Stimulated activated memory B cell treated with anti-CD40 and anti-IgM and Interleukin-4, amounts not matched to agents 10 μg/mL and 1 μg/mL and 100 μg/mL, for 72 hours (primary cell): Measurements from ENCODE around the gene C19orf81.

Experiments
- ATAC-seq: fragments of 150-1000 bp; cut with Tn5 transposase; 2 replicates; pipeline ENCODE4 v1.10.0; 2021
- H3K27ac Mint-ChIP-seq: one replicate; pipeline ENCODE4 v1.8.0; 2022; ENCODE audit warnings: mild to moderate bottlenecking, mixed read lengths
- H3K27me3 Mint-ChIP-seq: one replicate; pipeline ENCODE4 v1.8.0; 2022; ENCODE audit warnings: mixed read lengths
- H3K36me3 Mint-ChIP-seq: one replicate; pipeline ENCODE4 v1.8.0; 2022; ENCODE audit warnings: mixed read lengths
- H3K4me1 Mint-ChIP-seq: one replicate; pipeline ENCODE4 v1.8.0; 2022; ENCODE audit warnings: mixed read lengths
- H3K4me3 Mint-ChIP-seq: one replicate; pipeline ENCODE4 v1.8.0; 2022; ENCODE audit warnings: mild to moderate bottlenecking, moderate library complexity, mixed read lengths
- H3K9me3 Mint-ChIP-seq: one replicate; pipeline ENCODE4 v1.8.0; 2022; ENCODE audit warnings: mixed read lengths

The C19orf81 gene

DNA sequence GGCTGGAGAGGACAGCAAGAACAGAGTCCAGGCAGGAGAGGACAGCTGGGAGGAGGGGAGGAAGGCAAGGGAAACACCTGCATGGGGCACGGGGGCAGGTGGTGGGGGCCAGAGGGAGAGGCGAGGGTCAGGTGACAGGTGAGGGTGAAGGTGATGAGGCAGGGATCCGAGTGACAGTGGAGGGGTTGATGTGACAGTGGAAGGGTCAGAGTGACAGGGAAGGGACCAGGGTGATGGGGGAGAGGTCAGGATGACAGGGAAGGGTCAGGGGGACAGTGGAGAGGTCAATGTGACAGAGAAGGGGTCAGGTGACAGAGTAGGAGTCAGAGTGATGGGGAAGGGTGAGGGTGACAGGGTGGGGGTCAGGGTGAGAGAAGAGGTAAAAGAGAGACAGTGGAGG, 29.1 kb downstream of the C19orf81 start:
- ATAC-seq: no peak
- Mint-ChIP-seq H3K27me3 (peaks cover 55% of the 10 kb centered on the region), H3K9me3 (peaks cover 19% of the 10 kb centered on the region), H3K4me1 (peaks cover 22% of the 10 kb centered on the region), H3K36me3 (peaks cover 9% of the 10 kb centered on the region), H3K4me3 (peak overlapping the region; percentile 34), H3K27ac (peak overlapping the region; percentile 93)

DNA sequence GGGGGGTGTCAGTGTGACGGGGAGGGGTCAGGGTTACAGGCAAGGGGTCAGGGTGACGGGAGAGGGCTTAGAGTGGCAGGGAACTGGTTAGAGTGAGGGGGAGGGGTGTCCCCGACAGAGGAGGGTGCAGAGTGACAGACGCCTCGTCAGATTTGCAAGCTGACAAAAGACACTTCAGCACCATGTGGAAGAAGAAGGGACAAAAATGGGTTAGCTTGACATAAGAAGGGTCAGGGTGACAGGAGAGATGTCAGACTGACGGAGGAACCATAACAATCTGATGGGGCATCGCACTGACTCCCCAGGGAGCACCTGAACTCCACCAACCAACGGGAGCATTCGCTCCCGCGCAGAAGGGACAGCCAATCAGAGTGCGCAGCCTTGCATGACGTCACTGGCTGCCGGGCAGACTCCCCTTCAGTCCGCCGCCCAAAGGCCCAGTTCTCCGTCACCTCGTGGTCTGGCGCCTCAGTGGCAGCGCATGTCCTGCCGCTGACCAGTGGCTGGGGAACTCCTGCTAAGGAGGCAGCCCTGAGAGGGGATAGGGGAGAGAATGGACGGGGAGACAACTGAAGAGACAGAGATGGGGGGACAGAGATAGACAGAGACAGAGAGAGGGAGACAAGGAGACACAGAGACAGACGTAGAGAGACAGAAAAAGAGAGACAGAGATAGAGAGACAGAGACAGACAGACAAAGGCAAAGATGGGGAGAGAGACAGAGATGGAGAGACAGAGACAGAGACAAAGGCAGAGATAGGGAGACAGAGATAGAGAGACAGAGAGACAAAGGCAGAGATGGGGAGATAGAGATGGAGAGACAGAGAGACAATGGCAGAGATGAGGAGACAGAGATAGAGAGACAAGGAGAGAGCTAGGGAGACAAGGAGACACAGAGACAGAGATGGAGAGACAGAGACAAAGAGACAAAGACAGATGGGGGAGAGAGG, 30.2 kb downstream of the C19orf81 start:
- Mint-ChIP-seq H3K4me1 (peaks cover 22% of the 10 kb centered on the region), H3K27me3 (peaks cover 55% of the 10 kb centered on the region), H3K27ac (peak overlapping the region; percentile 93), H3K4me3 (peak overlapping the region; percentile 56), H3K36me3 (peaks cover 9% of the 10 kb centered on the region), H3K9me3 (peaks cover 22% of the 10 kb centered on the region)
- peak; percentile 96 for ATAC-seq

DNA sequence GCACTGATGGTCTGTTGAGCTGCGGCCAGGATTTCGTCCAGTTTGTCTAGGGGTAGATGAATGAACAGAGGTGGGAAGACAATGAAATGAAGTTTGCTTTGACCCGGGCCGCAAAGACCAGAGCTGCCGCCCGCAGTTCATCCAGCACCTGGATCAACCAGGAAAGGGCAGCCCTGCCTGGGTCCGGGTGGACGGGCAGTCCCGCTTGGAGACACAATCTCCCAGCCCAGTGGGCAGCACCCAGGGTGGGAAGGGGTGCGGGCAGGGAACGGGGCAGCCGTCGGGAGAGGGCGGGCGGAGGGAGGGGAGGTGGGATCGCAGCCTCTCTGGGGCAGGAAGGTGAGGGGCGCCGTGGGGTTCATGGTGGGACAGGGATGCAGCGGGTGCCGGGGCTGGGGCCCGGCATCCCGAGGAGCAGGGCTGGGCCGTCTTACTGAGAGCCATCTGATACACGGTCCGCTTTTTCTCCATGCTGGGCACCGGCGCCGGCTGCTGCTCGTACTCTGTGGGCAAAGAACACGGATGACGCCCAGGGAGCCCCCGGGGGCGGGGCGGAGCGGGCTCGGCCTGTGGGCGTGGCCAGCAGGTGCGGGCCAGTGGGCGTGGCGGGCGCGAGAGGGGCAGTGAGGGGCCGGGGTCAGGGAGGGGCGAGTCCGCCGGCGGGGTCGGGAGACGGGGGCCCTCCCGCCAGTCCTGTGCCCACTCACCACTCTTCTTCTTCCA, 37.2 kb downstream of the C19orf81 start:
- H3K36me3 Mint-ChIP-seq: no peaks in the 10 kb centered on the region
- no peaks in the 10 kb centered on the region for H3K4me1 Mint-ChIP-seq
- ATAC-seq: no peak
- H3K27ac Mint-ChIP-seq: no peak overlapping the region
- peaks cover 64% of the 10 kb centered on the region for H3K27me3 Mint-ChIP-seq
- peaks cover 3% of the 10 kb centered on the region for H3K9me3 Mint-ChIP-seq
- no peak overlapping the region for H3K4me3 Mint-ChIP-seq

DNA sequence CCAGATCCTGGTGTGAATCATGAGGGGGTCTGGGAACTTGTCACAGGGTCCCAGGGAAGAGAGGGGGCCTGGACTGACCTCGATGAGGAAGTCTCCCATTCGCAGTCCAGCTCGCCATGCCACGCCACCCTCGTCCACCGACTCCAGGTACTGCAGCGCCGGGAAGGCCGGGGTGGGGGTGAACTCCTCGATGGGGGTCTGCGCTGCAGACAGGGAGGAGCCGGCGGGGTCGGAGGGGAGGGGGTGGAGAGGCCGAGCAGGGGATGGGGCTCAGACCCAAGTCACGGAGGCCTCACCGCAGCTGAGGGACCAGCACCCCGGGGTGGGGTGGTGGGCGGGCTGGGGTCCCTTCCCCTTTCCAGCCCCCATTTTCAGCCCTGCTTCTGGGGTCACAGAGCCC, 39.5 kb downstream of the C19orf81 start:
- Mint-ChIP-seq H3K4me3 (no peak overlapping the region), H3K27me3 (peaks cover 75% of the 10 kb centered on the region), H3K4me1 (no peaks in the 10 kb centered on the region), H3K36me3 (no peaks in the 10 kb centered on the region), H3K27ac (no peak overlapping the region), H3K9me3 (peaks cover 3% of the 10 kb centered on the region)
- ATAC-seq: no peak

DNA sequence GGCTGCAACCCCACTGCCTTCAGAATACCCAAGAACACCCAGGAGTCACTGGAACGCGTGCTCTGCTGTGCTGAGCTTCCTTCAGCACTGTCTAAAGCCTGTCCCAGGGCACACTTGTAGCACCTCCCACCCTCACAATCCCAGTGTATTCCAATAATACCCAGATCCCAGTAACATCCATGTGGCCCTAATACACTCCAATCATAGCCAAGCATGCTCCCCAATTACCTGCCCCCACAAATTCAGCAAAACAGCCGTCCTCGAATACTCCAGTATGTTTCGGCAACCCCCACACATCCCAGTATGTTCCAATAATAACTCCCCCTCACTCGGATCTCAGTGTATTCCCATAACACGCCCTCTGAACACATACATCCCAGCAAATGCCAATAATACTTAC, 41.2 kb downstream of the C19orf81 start:
- ATAC-seq: no peak
- no peak overlapping the region for H3K4me3 Mint-ChIP-seq
- H3K27me3 Mint-ChIP-seq: peaks cover 68% of the 10 kb centered on the region
- no peaks in the 10 kb centered on the region for H3K36me3 Mint-ChIP-seq
- no peaks in the 10 kb centered on the region for H3K4me1 Mint-ChIP-seq
- H3K9me3 Mint-ChIP-seq: no peaks in the 10 kb centered on the region
- H3K27ac Mint-ChIP-seq: no peak overlapping the region

DNA sequence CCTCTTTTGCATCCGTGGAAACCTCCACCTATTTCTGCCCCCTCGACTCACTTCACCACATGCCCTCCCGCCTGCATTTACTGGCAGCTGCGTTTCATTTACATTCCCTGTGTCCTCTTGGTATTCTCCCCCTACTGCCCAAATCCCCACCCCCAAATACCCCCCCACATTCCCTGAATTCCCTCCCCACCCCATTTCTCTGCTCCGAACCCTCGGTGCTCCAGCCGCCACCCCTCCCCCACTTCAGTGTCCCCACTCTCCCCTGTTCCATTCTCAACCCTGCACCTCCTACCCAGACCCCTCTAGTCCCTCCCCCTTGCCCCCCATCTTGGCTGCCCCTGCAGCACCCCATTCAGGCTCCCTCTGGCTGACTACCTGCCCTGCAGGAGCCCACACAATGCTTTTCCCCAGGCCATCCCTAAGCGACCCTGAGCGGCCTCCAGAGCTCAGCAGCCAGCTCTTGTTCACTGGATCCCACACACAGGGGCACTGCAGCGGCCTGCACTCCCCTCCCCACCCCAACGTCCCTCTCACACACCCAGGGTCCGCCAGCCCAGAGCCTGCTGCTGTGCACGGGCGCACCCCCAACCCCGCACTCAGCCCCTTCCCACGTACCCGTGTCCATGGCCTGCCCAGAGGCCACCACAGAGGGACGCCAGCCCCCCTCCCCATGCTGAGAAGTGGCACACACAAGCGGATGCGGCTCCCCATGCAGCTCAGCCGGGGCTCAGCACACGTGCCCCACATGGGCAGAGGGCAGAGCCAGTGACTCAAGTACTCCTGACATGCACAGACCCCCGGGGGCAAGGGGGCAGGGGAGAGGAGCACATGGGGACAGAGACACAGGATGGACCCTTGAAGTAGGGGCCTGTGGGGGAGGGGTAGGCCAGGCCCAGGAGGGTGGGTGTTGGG, 44.1 kb downstream of the C19orf81 start:
- Mint-ChIP-seq H3K4me3 (no peak overlapping the region), H3K4me1 (no peaks in the 10 kb centered on the region), H3K36me3 (no peaks in the 10 kb centered on the region), H3K27me3 (peaks cover 73% of the 10 kb centered on the region), H3K27ac (no peak overlapping the region), H3K9me3 (no peaks in the 10 kb centered on the region)
- no peak for ATAC-seq

DNA sequence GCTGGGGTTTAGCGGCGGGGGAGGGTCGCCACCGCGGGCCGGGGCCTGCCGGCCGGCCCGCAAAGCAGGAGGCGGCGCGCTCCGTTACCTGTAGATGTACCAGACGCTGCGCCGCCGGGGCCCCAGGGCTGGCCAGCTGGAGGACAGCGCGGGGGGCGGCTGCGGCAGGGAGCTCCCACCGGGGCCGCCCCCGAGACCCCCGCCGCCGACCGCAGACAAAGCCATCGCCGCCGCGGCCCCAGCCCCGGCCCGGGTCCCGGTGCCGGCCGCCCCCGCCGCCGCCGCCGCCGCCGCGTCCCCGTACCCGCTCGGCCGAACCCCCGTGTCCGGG, 45.5 kb downstream of the C19orf81 start:
- peak; percentile 52 for ATAC-seq
- no peaks in the 10 kb centered on the region for H3K36me3 Mint-ChIP-seq
- H3K27ac Mint-ChIP-seq: no peak overlapping the region
- peaks cover 3% of the 10 kb centered on the region for H3K9me3 Mint-ChIP-seq
- no peak overlapping the region for H3K4me3 Mint-ChIP-seq
- H3K27me3 Mint-ChIP-seq: peaks cover 77% of the 10 kb centered on the region
- no peaks in the 10 kb centered on the region for H3K4me1 Mint-ChIP-seq

DNA sequence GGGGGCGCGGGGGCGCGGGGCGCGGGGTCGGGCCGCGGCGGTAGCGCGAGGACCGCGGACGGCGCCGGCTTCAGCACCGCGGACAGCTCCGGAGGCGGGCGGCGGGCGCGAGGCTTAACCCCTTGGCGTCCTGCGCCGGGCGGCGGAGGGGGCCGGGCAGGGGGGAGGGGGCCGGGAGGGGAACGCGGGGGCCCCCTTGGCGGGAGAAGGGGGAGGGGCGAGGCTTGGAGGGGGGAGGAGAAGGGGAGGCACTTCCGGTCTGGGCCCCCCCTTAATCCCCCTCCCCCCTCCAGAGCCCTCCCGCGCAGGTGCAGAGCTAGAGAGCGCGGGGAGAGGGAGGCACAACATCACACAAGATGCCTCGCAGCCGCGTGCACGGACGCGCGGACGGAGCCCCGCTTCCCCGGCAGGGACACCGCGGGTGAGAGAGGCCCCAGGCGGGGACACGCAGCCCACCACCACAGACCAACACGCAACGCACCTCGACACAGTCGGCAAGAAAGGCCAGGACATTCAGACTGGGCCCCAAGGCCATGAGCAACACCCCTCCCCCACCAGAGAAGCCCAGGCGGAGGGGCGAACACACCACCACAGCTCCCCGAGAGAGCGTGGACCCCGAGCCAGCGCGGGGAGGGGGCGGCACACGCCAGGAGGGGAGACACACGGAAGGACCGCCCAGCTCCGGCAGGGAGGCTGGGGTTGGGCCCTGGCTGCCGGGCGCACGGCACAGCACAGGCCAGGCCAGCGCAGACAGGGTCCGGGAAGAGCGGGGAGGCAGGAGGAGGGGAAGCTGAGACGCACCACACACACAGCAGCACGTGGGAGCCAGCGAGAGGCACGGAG, 46.2 kb downstream of the C19orf81 start:
- no peaks in the 10 kb centered on the region for H3K36me3 Mint-ChIP-seq
- peaks cover 78% of the 10 kb centered on the region for H3K27me3 Mint-ChIP-seq
- H3K4me1 Mint-ChIP-seq: no peaks in the 10 kb centered on the region
- no peak for ATAC-seq
- no peak overlapping the region for H3K27ac Mint-ChIP-seq
- peaks cover 3% of the 10 kb centered on the region for H3K9me3 Mint-ChIP-seq
- H3K4me3 Mint-ChIP-seq: no peak overlapping the region

DNA sequence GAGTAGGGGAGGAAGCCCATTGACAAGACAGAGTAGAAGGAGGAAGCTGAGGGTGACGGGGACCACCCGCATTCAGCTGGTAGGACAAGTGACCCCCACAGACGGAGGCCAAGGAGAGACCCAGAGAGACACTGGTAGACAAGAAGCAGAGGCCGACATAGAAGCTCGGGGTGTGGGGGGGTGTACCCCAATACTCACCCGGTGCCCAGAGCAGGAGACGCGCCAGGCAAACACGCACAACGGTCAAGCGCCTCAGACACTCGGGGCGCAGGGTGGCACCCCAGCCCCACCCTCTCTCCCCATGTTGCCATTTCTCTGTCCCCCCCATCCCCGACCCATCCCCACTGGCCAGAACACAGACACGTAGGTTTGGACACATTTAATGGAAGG, 46.8 kb downstream of the C19orf81 start:
- Mint-ChIP-seq H3K4me1 (no peaks in the 10 kb centered on the region), H3K9me3 (peaks cover 3% of the 10 kb centered on the region), H3K27ac (no peak overlapping the region), H3K4me3 (no peak overlapping the region), H3K27me3 (peaks cover 75% of the 10 kb centered on the region), H3K36me3 (no peaks in the 10 kb centered on the region)
- ATAC-seq: peak; percentile 17

DNA sequence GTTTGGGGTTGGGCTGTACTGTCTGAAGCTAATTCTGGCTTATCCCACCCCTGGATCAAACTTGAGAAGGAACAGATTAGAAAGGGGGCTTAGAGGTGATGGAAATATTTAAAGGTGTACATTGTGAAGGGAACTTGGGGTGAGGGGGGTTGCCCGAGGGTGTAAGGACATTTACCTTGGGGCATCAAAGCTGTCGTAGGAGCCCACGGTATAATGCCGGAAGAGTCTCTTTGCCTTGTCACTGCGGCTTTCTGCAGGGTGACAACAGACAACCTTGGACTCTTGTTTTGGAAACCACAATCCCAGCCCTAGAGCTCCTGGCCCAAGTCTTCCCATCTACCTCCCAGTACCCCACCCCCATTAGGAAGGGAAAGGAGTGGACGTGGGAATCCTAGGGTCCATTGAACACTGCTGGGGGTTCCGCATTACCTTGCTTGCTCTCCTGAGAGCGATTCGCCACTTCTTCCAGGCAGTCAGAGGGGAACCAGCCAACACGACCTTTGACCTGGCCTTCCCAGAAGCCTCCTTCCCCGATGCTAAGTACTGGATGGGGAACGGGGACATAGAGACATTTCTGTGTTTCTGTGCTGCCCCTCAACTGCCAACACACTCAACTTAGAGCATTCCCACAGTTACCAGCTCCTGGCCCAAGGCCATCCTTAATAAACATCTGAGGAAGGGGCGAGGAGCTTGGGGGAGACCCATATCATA, 48.3 kb downstream of the C19orf81 start:
- Mint-ChIP-seq H3K4me1 (no peaks in the 10 kb centered on the region), H3K36me3 (no peaks in the 10 kb centered on the region), H3K27ac (no peak overlapping the region), H3K27me3 (peaks cover 62% of the 10 kb centered on the region), H3K4me3 (no peak overlapping the region), H3K9me3 (peaks cover 3% of the 10 kb centered on the region)
- ATAC-seq: no peak

DNA sequence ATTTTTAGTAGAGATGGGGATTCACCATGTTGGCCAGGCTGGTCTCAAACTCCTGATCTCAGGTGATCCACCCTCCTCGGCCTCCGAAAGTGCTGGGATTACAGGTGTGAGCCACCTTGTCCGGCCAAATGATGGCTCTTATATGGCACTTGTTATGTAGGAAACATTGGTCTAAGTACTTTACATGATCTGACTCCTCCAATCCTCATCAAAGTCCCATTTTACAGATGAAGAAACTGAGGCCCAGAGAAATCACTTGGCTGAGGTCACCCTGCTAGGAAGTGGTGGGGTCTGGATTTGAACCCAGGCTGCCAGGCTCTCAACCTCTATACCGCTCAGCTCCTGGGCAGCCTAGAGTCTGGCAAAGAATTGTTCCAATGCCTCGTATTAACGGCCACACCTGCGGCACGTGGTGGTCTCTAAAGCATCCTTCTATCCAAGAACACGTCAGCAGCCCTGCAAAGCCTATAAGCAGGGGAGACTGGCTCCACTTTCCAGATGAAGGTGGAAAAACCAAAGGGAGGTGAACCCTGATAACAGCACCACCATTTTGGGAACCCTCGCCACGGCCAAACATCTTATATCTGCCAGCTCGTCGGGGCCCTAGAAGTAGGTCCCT, 52.2 kb downstream of the C19orf81 start:
- H3K27me3 Mint-ChIP-seq: peaks cover 58% of the 10 kb centered on the region
- H3K4me1 Mint-ChIP-seq: no peaks in the 10 kb centered on the region
- no peaks in the 10 kb centered on the region for H3K36me3 Mint-ChIP-seq
- no peak overlapping the region for H3K4me3 Mint-ChIP-seq
- peaks cover 6% of the 10 kb centered on the region for H3K9me3 Mint-ChIP-seq
- H3K27ac Mint-ChIP-seq: no peak overlapping the region
- ATAC-seq: no peak

DNA sequence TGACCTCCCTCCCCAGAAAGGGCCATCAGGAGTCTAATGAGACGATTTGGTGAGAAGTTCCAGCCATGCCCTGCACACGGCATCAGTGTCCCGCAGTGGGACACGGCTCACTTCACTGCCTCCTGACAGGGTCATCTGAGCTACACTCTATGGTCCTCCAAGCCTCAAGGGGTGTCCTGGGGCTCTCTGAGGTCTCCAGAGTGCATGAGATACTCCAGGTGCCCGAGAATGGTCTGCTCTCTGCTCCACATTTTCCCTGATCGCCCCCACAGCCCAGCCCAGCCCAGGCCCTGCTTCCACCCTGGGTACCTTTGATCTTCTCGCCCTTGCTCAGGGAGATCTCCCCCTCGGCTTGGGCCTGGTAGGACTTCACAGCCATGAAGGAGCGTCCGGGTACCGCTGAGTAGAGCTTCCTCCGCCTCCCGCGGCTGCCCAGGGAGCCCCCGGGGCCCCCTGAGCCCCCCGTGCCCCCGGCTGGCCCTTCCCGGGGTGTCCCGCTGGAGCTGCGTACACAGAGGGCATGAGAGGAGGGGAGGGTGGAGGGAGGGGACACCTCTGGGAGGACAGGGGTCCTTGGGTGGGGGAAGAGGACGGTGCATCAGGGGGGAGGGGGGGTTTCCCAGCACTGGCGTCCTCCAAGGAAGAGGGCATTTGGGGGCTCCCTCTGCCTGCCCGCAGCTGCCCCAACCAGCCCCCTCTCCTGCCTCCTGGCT, 53.1 kb downstream of the C19orf81 start:
- Mint-ChIP-seq H3K4me1 (no peaks in the 10 kb centered on the region), H3K4me3 (no peak overlapping the region), H3K9me3 (peaks cover 9% of the 10 kb centered on the region), H3K27ac (no peak overlapping the region), H3K36me3 (no peaks in the 10 kb centered on the region), H3K27me3 (peaks cover 60% of the 10 kb centered on the region)
- ATAC-seq: no peak
